Small intestine (tissue), 7 donors: ENCODE data around the gene OSBPL5. TPM values are rescaled to one million over a fixed set of nuclear protein-coding genes. Genes with fewer than 3 reads are reported as not detected.
A peak's percentile ranks its signal among the peaks of the same experiment; 100 is the strongest.
"Not testable (repeated sequence)": the region's sequence is repeated elsewhere in the genome, so short reads cannot be mapped to it uniquely, and the experiment has no call there.

Experiments
- DNase-seq, 2 donors: peaks; one replicate each; pipeline versions ENCODE4 v3.0.0 to v3.0.0-alpha.2; 2013
- FAIRE-seq: peaks from 2 replicates; lab custom pipeline; 2012; peaks lifted over from hg19 to GRCh38; lab: Jason Lieb, UNC
- H3K27ac ChIP-seq, 3 donors: one replicate each; pipeline ENCODE4 v1.5.1; 2013; ENCODE audit warnings: low read length in 2 of 3, mild to moderate bottlenecking in 2 of 3, control low read depth in 1 of 3, inconsistent platforms in 1 of 3, low read depth in 1 of 3, moderate library complexity in 1 of 3
- H3K27me3 ChIP-seq, 3 donors: one replicate each; pipeline ENCODE4 v1.6.1; 2013; ENCODE audit warnings: low read length in 3 of 3, inconsistent platforms in 1 of 3; ENCODE audit not compliant: control insufficient read depth in 3 of 3, insufficient read depth in 3 of 3
- H3K36me3 ChIP-seq, 3 donors: one replicate each; pipeline ENCODE4 v1.6.1; 2013; ENCODE audit warnings: low read length in 3 of 3, inconsistent platforms in 1 of 3, low read depth in 1 of 3, mild to moderate bottlenecking in 1 of 3, moderate library complexity in 1 of 3; ENCODE audit not compliant: control insufficient read depth in 3 of 3, insufficient read depth in 2 of 3
- H3K4me1 ChIP-seq, 3 donors: one replicate each; pipeline ENCODE4 v1.6.1; 2013; ENCODE audit warnings: low read length in 2 of 3, inconsistent platforms in 1 of 3, low read depth in 1 of 3, mild to moderate bottlenecking in 1 of 3, moderate library complexity in 1 of 3; ENCODE audit not compliant: control insufficient read depth in 3 of 3, insufficient read depth in 2 of 3
- H3K4me3 ChIP-seq, 3 donors: one replicate each; pipeline ENCODE4 v1.5.1; 2013; ENCODE audit warnings: low read length in 3 of 3, control low read depth in 1 of 3, inconsistent platforms in 1 of 3, low read depth in 1 of 3, mild to moderate bottlenecking in 1 of 3, moderate library complexity in 1 of 3
- H3K9me3 ChIP-seq, 2 donors: one replicate each; pipeline ENCODE4 v1.6.1; 2013; ENCODE audit warnings: low read depth in 1 of 2, low read length in 1 of 2; ENCODE audit not compliant: control insufficient read depth in 2 of 2, insufficient read depth in 1 of 2
- WGBS, 3 donors: extraction: QIAGEN DNeasy Blood & Tissue Kit; methylation state at CpG; one replicate each; pipeline ENCODE4 v1.1.7; 2013; 5-methylcytosine and 5-hydroxymethylcytosine counted together
- polyA plus RNA-seq, 4 donors: library from polyadenylated mRNA; stranded (reverse) in 3 of 4; unstranded in 1 of 4; fragments of 200-250 nt in 3 of 4; fragments of 120-200 nt in 1 of 4; gene quantifications; one replicate each; pipeline versions ENCODE4 v1.2.1 to v1.2.3, GENCODE V29; 2013
- donor health status: healthy with polysubstance abuse.
- donor health status: control.
- donor health status: control.
- donor health status: Bipolar disorder and iron deficiency.
- donor health status: healthy.

Gene OSBPL5
- polyA plus RNA-seq, 4 donors = 1.6 to 16.3 (median 7.9) TPM

GRCh38 chr11:3119141-3119821 is 45.8 kb downstream of the OSBPL5 start:
- H3K4me3 ChIP-seq = no peak overlapping the region
- WGBS, 3 donors = 94 to 95% (median 95%) methylated on average over 14 of the region's 14 CpGs
- no peaks in the 10 kb centered on the region for H3K9me3 ChIP-seq
- FAIRE-seq = no peak
- no peaks in the 10 kb centered on the region for H3K4me1 ChIP-seq
- no peak overlapping the region for H3K27ac ChIP-seq
- DNase-seq = no peak
- peaks cover 0 to 50% (median 0%) of the 10 kb centered on the region in 3 donors for H3K36me3 ChIP-seq
- H3K27me3 ChIP-seq = no peaks in the 10 kb centered on the region

DNA sequence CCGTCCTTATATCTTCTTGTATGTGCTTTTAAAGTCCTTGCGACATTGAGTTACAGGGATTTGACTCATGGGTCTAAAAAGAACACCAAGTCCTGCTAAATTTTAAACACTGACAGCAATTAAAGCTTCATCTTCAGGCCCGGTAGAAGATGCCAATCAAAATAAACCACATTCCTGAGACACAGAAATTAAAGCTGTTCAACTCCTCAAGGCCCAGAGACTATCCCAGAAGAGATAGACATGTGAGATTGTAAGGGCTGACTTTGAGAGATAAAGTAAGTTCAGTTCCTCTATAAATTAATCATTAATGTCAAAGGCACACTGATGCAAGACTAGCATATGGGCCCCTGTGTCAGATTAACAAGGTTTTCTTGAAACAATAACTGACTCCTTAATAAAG is 49.8 kb downstream of the OSBPL5 start:
- no peak for FAIRE-seq

DNA sequence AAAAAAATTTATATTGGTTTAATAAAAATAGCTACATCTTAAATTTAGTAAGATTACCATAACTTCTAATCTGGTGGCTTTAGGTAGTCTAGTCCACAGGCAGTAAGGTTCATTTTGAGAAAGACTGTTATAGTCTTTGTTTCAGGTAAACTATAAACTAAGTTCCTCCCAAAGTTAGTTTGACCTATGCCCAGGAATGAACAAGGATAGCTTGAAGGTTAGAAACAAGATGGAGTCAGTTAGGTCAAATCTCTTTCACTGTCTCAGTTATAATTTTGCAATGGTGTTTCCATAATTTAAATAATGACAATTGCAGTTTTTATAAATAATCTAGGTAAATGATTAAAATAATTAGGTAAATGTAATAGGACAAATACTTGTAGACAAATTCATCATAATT is 51.4 kb downstream of the OSBPL5 start:
- H3K27ac ChIP-seq, H3K9me3 ChIP-seq, DNase-seq, H3K27me3 ChIP-seq, H3K4me1 ChIP-seq, H3K4me3 ChIP-seq: not testable (repeated sequence)
- FAIRE-seq = peak; percentile 84
- H3K36me3 ChIP-seq = peaks cover 0 to 13% (median 0%) of the 10 kb centered on the region in 3 donors

More for the DNA sequence above, 49.8 kb downstream of the OSBPL5 start:
- Histone ChIP-seq H3K4me3 (no peak overlapping the region), H3K9me3 (no peaks in the 10 kb centered on the region), H3K4me1 (no peaks in the 10 kb centered on the region), H3K27ac (no peak overlapping the region), H3K36me3 (peaks cover 0 to 14% (median 0%) of the 10 kb centered on the region in 3 donors), H3K27me3 (no peaks in the 10 kb centered on the region)
- WGBS, 3 donors = 79 to 87% (median 84%) methylated on average over 3 of the region's 3 CpGs
- DNase-seq = no peak

GRCh38 chr11:3111919-3112690 is 53.0 kb downstream of the OSBPL5 start:
- no peak overlapping the region for H3K27ac ChIP-seq
- H3K36me3 ChIP-seq = peaks cover 0 to 26% (median 0%) of the 10 kb centered on the region in 3 donors
- DNase-seq (no peak), FAIRE-seq (no peak)
- H3K9me3 ChIP-seq = no peaks in the 10 kb centered on the region
- no peak overlapping the region for H3K4me3 ChIP-seq
- no peaks in the 10 kb centered on the region for H3K4me1 ChIP-seq
- WGBS, 3 donors = 72 to 89% (median 88%) methylated on average over 5 to 7 of the region's 9 CpGs
- H3K27me3 ChIP-seq = no peaks in the 10 kb centered on the region

DNA sequence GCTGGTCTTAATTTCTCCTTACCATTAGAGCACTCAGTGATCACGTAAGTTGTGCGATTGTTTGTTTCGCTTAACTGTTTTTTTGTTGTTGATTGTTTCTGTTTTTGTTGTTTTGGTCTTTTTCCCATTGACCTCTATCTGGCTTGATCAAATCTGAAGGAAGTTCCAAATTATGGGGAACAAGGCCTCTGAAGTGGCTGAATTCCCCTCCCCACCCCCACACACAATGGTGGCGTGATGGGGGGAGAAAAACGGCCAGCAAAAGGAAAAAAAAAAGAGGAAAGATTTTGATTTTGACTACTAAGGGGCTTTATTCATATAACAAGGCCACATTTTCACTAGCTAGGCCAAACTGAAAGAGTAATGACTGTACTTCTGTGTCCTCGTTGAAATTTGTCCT is 53.6 kb downstream of the OSBPL5 start:
- WGBS, 3 donors = 80 to 92% (median 86%) methylated on average over 6 of the region's 6 CpGs
- Histone ChIP-seq H3K4me3 (no peak overlapping the region), H3K4me1 (no peaks in the 10 kb centered on the region), H3K36me3 (peaks cover 0 to 32% (median 0%) of the 10 kb centered on the region in 3 donors), H3K27ac (no peak overlapping the region), H3K27me3 (no peaks in the 10 kb centered on the region), H3K9me3 (no peaks in the 10 kb centered on the region)
- FAIRE-seq (no peak), DNase-seq (no peak)

GRCh38 chr11:3109921-3110706 is 55.0 kb downstream of the OSBPL5 start:
- WGBS, 3 donors = 48 to 65% (median 59%) methylated on average over 13 to 14 of the region's 14 CpGs
- H3K27ac ChIP-seq = no peak overlapping the region
- FAIRE-seq = no peak
- H3K4me3 ChIP-seq = no peak overlapping the region
- H3K4me1 ChIP-seq = no peaks in the 10 kb centered on the region
- H3K36me3 ChIP-seq = peaks cover 0 to 41% (median 0%) of the 10 kb centered on the region in 3 donors
- H3K27me3 ChIP-seq = no peaks in the 10 kb centered on the region
- peak; percentile 54 to 64 for DNase-seq
- H3K9me3 ChIP-seq = no peaks in the 10 kb centered on the region

DNA sequence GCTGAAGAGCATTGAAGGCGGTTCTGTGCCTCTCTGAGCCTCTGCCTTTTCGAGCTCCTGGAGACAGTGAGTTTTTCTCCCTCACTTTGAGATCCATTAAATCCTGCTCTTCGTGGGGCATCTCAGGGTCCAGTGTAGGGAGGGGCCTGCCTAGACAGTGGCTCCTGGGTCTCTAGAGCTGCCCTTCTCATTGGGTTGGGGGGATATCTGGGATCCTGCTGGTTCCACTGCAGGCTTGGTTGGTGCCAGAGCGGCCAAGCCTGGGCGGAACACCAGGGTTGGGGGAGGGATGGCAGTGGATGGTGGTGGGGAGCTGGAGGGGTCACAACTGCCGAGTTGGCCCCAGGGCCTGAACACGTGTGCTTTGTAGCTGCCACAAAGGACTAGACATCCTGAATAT is 55.7 kb downstream of the OSBPL5 start:
- Histone ChIP-seq H3K36me3 (peaks cover 0 to 47% (median 0%) of the 10 kb centered on the region in 3 donors), H3K4me3 (no peak overlapping the region), H3K27ac (no peak overlapping the region), H3K9me3 (no peaks in the 10 kb centered on the region), H3K4me1 (no peaks in the 10 kb centered on the region), H3K27me3 (no peaks in the 10 kb centered on the region)
- DNase-seq = no peak
- 83 to 95% (median 86%) methylated on average over 7 of the region's 7 CpGs for WGBS, 3 donors
- FAIRE-seq = no peak

DNA sequence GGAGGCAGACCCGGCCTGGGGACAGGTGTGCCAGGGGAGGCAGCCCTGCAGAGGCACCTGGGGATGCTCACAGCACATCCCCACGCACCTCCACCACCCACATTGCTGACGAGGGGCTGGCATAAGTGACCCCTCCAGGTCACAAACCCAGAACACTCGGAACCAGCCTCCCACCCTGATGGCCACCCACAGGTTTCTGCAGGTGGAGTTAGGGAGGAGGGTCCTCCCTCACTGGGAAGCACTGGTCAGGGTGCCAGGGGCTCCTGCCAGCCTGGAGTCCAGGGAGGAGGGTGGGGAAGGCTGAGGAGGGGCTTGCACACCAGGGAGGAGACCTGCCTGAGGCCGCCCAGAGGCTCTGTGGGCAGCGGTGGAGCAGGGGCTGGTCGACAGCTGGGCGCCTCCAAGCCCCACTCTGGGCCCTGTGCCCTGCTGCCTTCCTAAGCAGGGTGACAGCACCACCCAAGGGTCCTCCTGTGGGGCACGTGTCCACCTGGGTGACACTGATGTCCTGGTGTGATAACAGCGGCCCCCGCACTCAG is 56.9 kb downstream of the OSBPL5 start:
- no peak overlapping the region for H3K27ac ChIP-seq
- H3K27me3 ChIP-seq = no peaks in the 10 kb centered on the region
- FAIRE-seq (no peak), DNase-seq (no peak)
- H3K4me1 ChIP-seq = no peaks in the 10 kb centered on the region
- H3K9me3 ChIP-seq = no peaks in the 10 kb centered on the region
- 75 to 82% (median 79%) methylated on average over 10 to 11 of the region's 11 CpGs for WGBS, 3 donors
- H3K36me3 ChIP-seq = peaks cover 0 to 55% (median 0%) of the 10 kb centered on the region in 3 donors
- no peak overlapping the region for H3K4me3 ChIP-seq
